ENCODE measurements around the gene SERPINB1.

DNA sequence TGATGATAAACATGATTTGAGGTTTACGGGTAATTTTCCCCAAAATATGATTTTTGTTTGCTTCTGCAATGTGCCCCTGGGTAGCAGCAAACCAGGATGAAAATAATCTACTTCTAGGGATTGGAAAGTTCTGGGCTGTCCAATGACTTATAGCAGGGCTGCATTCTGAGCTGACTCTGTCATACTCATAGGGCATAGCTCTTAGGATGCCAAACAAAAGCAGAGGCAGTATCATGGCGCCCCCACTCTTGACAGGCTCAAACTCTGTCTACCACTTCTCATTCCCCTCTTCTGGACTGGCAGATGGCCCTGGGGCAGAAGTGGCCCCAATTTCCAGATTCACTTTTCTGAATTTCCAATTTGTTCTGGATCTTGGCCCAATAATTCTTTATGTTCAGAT is 10.3 kb downstream of the SERPINB1 start:
- no peak for TF ChIP-seq POLR2AphosphoS5 (IDR thresholded peaks at IDR 0.05; ENCODE audit: borderline replicate concordance, low read depth, low read length)
- no peak for TF ChIP-seq EZH2 (IDR thresholded peaks at IDR 0.05)
- no peak for TF ChIP-seq FOXP2 (optimal IDR thresholded peaks at IDR 0.05; ENCODE audit: control extremely low read depth, extremely low read length, insufficient read depth)
